ENCODE data around the gene MCTP1.
"Not testable (repeated sequence)": the region's sequence is repeated elsewhere in the genome, so short reads cannot be mapped to it uniquely, and the experiment has no call there.

The MCTP1 gene

GRCh38 chr5:95007921-95008597 is 276.8 kb downstream of the MCTP1 start:
- Histone ChIP-seq H2BK120ac (ENCODE audit: low read depth, low read length) (no peak overlapping the region), H2BK5ac (ENCODE audit: low read depth, low read length, poor library complexity, severe bottlenecking) (no peak overlapping the region), H3K27me3 (ENCODE audit: control insufficient read depth in 1 of 2, insufficient read depth in 1 of 2, low read length in 2 of 2) (no peaks in the 10 kb centered on the region), H3K79me1 (replicated peaks; ENCODE audit: low read length, poor library complexity, severe bottlenecking) (peaks cover 36% of the 10 kb centered on the region), H3K27ac (ENCODE audit: low read length, poor library complexity, severe bottlenecking) (no peak overlapping the region), H3K4ac (ENCODE audit: low read depth in 1 of 2, low read length in 2 of 2) (no peak overlapping the region), H4K8ac (ENCODE audit: low read length) (no peak overlapping the region), H3K9ac (ENCODE audit: low read length) (no peak overlapping the region), H3K18ac (ENCODE audit: low read depth in 1 of 2, low read length in 2 of 2) (no peak overlapping the region), H3K4me3 (ENCODE audit: insufficient read depth in 1 of 2, low read depth in 1 of 2, low read length in 2 of 2) (no peak overlapping the region), H3K4me2 (ENCODE audit: low read length, poor library complexity, severe bottlenecking) (no peak overlapping the region), H3K23ac (ENCODE audit: low read length in 2 of 2) (no peak overlapping the region), H3K14ac (ENCODE audit: low read length in 2 of 2) (no peak overlapping the region), H2BK12ac (ENCODE audit: low read length in 2 of 2) (no peak overlapping the region), H2AFZ (ENCODE audit: low read depth, low read length) (no peak overlapping the region), H2AK5ac (ENCODE audit: low read length, severe bottlenecking) (no peak overlapping the region), H2BK15ac (ENCODE audit: low read depth, poor library complexity, severe bottlenecking) (no peak overlapping the region), H4K91ac (ENCODE audit: low read length) (no peak overlapping the region), H3K36me3 (ENCODE audit: control insufficient read depth in 1 of 2, insufficient read depth in 2 of 2, low read depth in 1 of 2, low read length in 2 of 2) (peaks cover 0 to 6% of the 10 kb centered on the region in 2 experiments), H3K4me1 (ENCODE audit: control insufficient read depth, insufficient read depth, low read depth, low read length) (no peaks in the 10 kb centered on the region), H3K9me3 (ENCODE audit: control insufficient read depth, low read length) (peaks cover 11% of the 10 kb centered on the region)
- no peak for DNase-seq
- WGBS, result 86% methylated on average over 4 of the region's 4 CpGs

GRCh38 chr5:95005811-95006210 is 279.1 kb downstream of the MCTP1 start:
- H3K4me1 ChIP-seq (ENCODE audit: control insufficient read depth, insufficient read depth, low read depth, low read length), result no peaks in the 10 kb centered on the region
- peaks cover 11% of the 10 kb centered on the region for H3K9me3 ChIP-seq (ENCODE audit: control insufficient read depth, low read length)
- H2BK15ac ChIP-seq (ENCODE audit: low read depth, poor library complexity, severe bottlenecking), result no peak overlapping the region
- no peaks in the 10 kb centered on the region for H3K27me3 ChIP-seq (ENCODE audit: control insufficient read depth in 1 of 2, insufficient read depth in 1 of 2, low read length in 2 of 2)
- H3K18ac ChIP-seq (ENCODE audit: low read depth in 1 of 2, low read length in 2 of 2), result no peak overlapping the region
- H2BK12ac ChIP-seq (ENCODE audit: low read length in 2 of 2), result no peak overlapping the region
- no peak overlapping the region for H3K9ac ChIP-seq (ENCODE audit: low read length)
- no peak overlapping the region for H3K4ac ChIP-seq (ENCODE audit: low read depth in 1 of 2, low read length in 2 of 2)
- no peak overlapping the region for H3K27ac ChIP-seq (ENCODE audit: low read length, poor library complexity, severe bottlenecking)
- DNase-seq, result no peak
- H3K4me2 ChIP-seq (ENCODE audit: low read length, poor library complexity, severe bottlenecking), result no peak overlapping the region
- no peak overlapping the region for H3K23ac ChIP-seq (ENCODE audit: low read length in 2 of 2)
- no peak overlapping the region for H3K4me3 ChIP-seq (ENCODE audit: insufficient read depth in 1 of 2, low read depth in 1 of 2, low read length in 2 of 2)
- H4K91ac ChIP-seq (ENCODE audit: low read length), result no peak overlapping the region
- no peak overlapping the region for H3K14ac ChIP-seq (ENCODE audit: low read length in 2 of 2)
- H2BK5ac ChIP-seq (ENCODE audit: low read depth, low read length, poor library complexity, severe bottlenecking), result no peak overlapping the region
- no peak overlapping the region for H4K8ac ChIP-seq (ENCODE audit: low read length)
- no CpG with 5 or more reads among the region's 1 CpG for whole genome bisulfite sequencing
- H3K79me1 ChIP-seq (replicated peaks; ENCODE audit: low read length, poor library complexity, severe bottlenecking), result peaks cover 36% of the 10 kb centered on the region
- no peak overlapping the region for H2AK5ac ChIP-seq (ENCODE audit: low read length, severe bottlenecking)
- peaks cover 0 to 13% of the 10 kb centered on the region in 2 experiments for H3K36me3 ChIP-seq (ENCODE audit: control insufficient read depth in 1 of 2, insufficient read depth in 2 of 2, low read depth in 1 of 2, low read length in 2 of 2)
- H2BK120ac ChIP-seq (ENCODE audit: low read depth, low read length), result no peak overlapping the region
- H2AFZ ChIP-seq (ENCODE audit: low read depth, low read length), result no peak overlapping the region

GRCh38 chr5:94998670-94999069 is 286.2 kb downstream of the MCTP1 start:
- no peak overlapping the region for H2BK15ac ChIP-seq (ENCODE audit: low read depth, poor library complexity, severe bottlenecking)
- H3K27me3 ChIP-seq (ENCODE audit: control insufficient read depth in 1 of 2, insufficient read depth in 1 of 2, low read length in 2 of 2), result no peaks in the 10 kb centered on the region
- H3K4me3 ChIP-seq (ENCODE audit: insufficient read depth in 1 of 2, low read depth in 1 of 2, low read length in 2 of 2), result no peak overlapping the region
- H3K9me3 ChIP-seq (ENCODE audit: control insufficient read depth, low read length), result peaks cover 2% of the 10 kb centered on the region
- H3K36me3 ChIP-seq (ENCODE audit: control insufficient read depth in 1 of 2, insufficient read depth in 2 of 2, low read depth in 1 of 2, low read length in 2 of 2), result peaks cover 0 to 6% of the 10 kb centered on the region in 2 experiments
- H3K9ac ChIP-seq (ENCODE audit: low read length), result no peak overlapping the region
- H4K8ac ChIP-seq (ENCODE audit: low read length), result no peak overlapping the region
- peaks cover 17% of the 10 kb centered on the region for H3K79me1 ChIP-seq (replicated peaks; ENCODE audit: low read length, poor library complexity, severe bottlenecking)
- no peak overlapping the region for H4K91ac ChIP-seq (ENCODE audit: low read length)
- no peak overlapping the region for H3K18ac ChIP-seq (ENCODE audit: low read depth in 1 of 2, low read length in 2 of 2)
- no peak overlapping the region for H2AK5ac ChIP-seq (ENCODE audit: low read length, severe bottlenecking)
- no peak for DNase-seq
- H3K4ac ChIP-seq (ENCODE audit: low read depth in 1 of 2, low read length in 2 of 2), result no peak overlapping the region
- WGBS, result 64% methylated on average over 6 of the region's 7 CpGs
- H2BK12ac ChIP-seq (ENCODE audit: low read length in 2 of 2), result no peak overlapping the region
- H2AFZ ChIP-seq (ENCODE audit: low read depth, low read length), result no peak overlapping the region
- no peaks in the 10 kb centered on the region for H3K4me1 ChIP-seq (ENCODE audit: control insufficient read depth, insufficient read depth, low read depth, low read length)
- H3K14ac ChIP-seq (ENCODE audit: low read length in 2 of 2), result no peak overlapping the region
- no peak overlapping the region for H3K27ac ChIP-seq (ENCODE audit: low read length, poor library complexity, severe bottlenecking)
- no peak overlapping the region for H2BK120ac ChIP-seq (ENCODE audit: low read depth, low read length)
- no peak overlapping the region for H2BK5ac ChIP-seq (ENCODE audit: low read depth, low read length, poor library complexity, severe bottlenecking)
- H3K4me2 ChIP-seq (ENCODE audit: low read length, poor library complexity, severe bottlenecking), result no peak overlapping the region
- no peak overlapping the region for H3K23ac ChIP-seq (ENCODE audit: low read length in 2 of 2)

GRCh38 chr5:94994537-94994936 is 290.4 kb downstream of the MCTP1 start:
- H2BK120ac ChIP-seq (ENCODE audit: low read depth, low read length); H3K9me3 ChIP-seq (ENCODE audit: control insufficient read depth, low read length); H2BK12ac ChIP-seq (ENCODE audit: low read length in 2 of 2); H3K4me1 ChIP-seq (ENCODE audit: control insufficient read depth, insufficient read depth, low read depth, low read length); DNase-seq; H2AK5ac ChIP-seq (ENCODE audit: low read length, severe bottlenecking); H3K14ac ChIP-seq (ENCODE audit: low read length in 2 of 2); H3K27me3 ChIP-seq (ENCODE audit: control insufficient read depth in 1 of 2, insufficient read depth in 1 of 2, low read length in 2 of 2); H4K91ac ChIP-seq (ENCODE audit: low read length); H4K8ac ChIP-seq (ENCODE audit: low read length); H2BK15ac ChIP-seq (ENCODE audit: low read depth, poor library complexity, severe bottlenecking); H3K9ac ChIP-seq (ENCODE audit: low read length); H3K4me2 ChIP-seq (ENCODE audit: low read length, poor library complexity, severe bottlenecking); H3K27ac ChIP-seq (ENCODE audit: low read length, poor library complexity, severe bottlenecking); H3K18ac ChIP-seq (ENCODE audit: low read depth in 1 of 2, low read length in 2 of 2); H3K4me3 ChIP-seq (ENCODE audit: insufficient read depth in 1 of 2, low read depth in 1 of 2, low read length in 2 of 2); H2BK5ac ChIP-seq (ENCODE audit: low read depth, low read length, poor library complexity, severe bottlenecking); H3K4ac ChIP-seq (ENCODE audit: low read depth in 1 of 2, low read length in 2 of 2); H2AFZ ChIP-seq (ENCODE audit: low read depth, low read length); H3K36me3 ChIP-seq (ENCODE audit: control insufficient read depth in 1 of 2, insufficient read depth in 2 of 2, low read depth in 1 of 2, low read length in 2 of 2); H3K23ac ChIP-seq (ENCODE audit: low read length in 2 of 2): not testable (repeated sequence)
- 82% methylated on average over 2 of the region's 2 CpGs for WGBS
- peaks cover 21% of the 10 kb centered on the region for H3K79me1 ChIP-seq (replicated peaks; ENCODE audit: low read length, poor library complexity, severe bottlenecking)

Data from mesenchymal stem cell (in vitro differentiated cells and primary cell).